Mononuclear cell (primary cell): ENCODE data around the gene L3MBTL4. TPM values are rescaled to one million over a fixed set of nuclear protein-coding genes. Genes with fewer than 3 reads are reported as not detected.

Source experiments
- H3K27me3 ChIP-seq: 2 replicates; pipeline ENCODE4 v1.6.0; 2011; ENCODE audit warnings: low read length, control low read depth; ENCODE audit not compliant: insufficient read depth
- H3K4me1 ChIP-seq: 2 replicates; pipeline ENCODE4 v1.5.1; 2011; ENCODE audit warnings: mild to moderate bottlenecking, low read length, control low read depth; ENCODE audit not compliant: insufficient read depth
- H3K4me3 ChIP-seq: 2 replicates; pipeline ENCODE4 v1.5.1; 2011; ENCODE audit warnings: mild to moderate bottlenecking, low read length, moderate library complexity
- H3K9me3 ChIP-seq: 2 replicates; pipeline ENCODE4 v1.5.1; 2011; ENCODE audit warnings: low read depth, mild to moderate bottlenecking, control low read depth, low read length
- total RNA-seq: library from RNA; depleted of rRNA; stranded (reverse); fragments of >200 nt; gene quantifications from one replicate; pipeline ENCODE4 v1.2.3, GENCODE V29; 2012

Gene L3MBTL4
- total RNA-seq, 1 donor: 3.0 TPM

GRCh38 chr18:6044319-6044718 lies 370.4 kb downstream of the L3MBTL4 start:
- H3K4me3 ChIP-seq: no peak overlapping the region
- no peaks in the 10 kb centered on the region for H3K27me3 ChIP-seq
- H3K9me3 ChIP-seq: no peaks in the 10 kb centered on the region
- H3K4me1 ChIP-seq: no peaks in the 10 kb centered on the region

- no peak overlapping the region for H3K4me3 ChIP-seq
- no peaks in the 10 kb centered on the region for H3K4me1 ChIP-seq
- H3K9me3 ChIP-seq: peaks cover 14% of the 10 kb centered on the region
- no peaks in the 10 kb centered on the region for H3K27me3 ChIP-seq
Measured at GRCh38 chr18:6039055-6039454, 375.7 kb downstream of the L3MBTL4 start.

- H3K27me3 ChIP-seq: no peaks in the 10 kb centered on the region
- no peaks in the 10 kb centered on the region for H3K4me1 ChIP-seq
- H3K4me3 ChIP-seq: no peak overlapping the region
- peaks cover 3% of the 10 kb centered on the region for H3K9me3 ChIP-seq
Measured at GRCh38 chr18:6031442-6031841, 383.3 kb downstream of the L3MBTL4 start.

GRCh38 chr18:6031002-6031401 lies 383.7 kb downstream of the L3MBTL4 start:
- H3K4me3 ChIP-seq: no peak overlapping the region
- H3K27me3 ChIP-seq: no peaks in the 10 kb centered on the region
- no peaks in the 10 kb centered on the region for H3K9me3 ChIP-seq
- no peaks in the 10 kb centered on the region for H3K4me1 ChIP-seq

GRCh38 chr18:6024745-6025248 lies 389.9 kb downstream of the L3MBTL4 start:
- H3K27me3 ChIP-seq: no peaks in the 10 kb centered on the region
- no peak overlapping the region for H3K4me3 ChIP-seq
- H3K9me3 ChIP-seq: no peaks in the 10 kb centered on the region
- H3K4me1 ChIP-seq: peaks cover 3% of the 10 kb centered on the region

- H3K4me1 ChIP-seq: peaks cover 3% of the 10 kb centered on the region
- no peaks in the 10 kb centered on the region for H3K27me3 ChIP-seq
- no peaks in the 10 kb centered on the region for H3K9me3 ChIP-seq
- no peak overlapping the region for H3K4me3 ChIP-seq
Measured at GRCh38 chr18:6023551-6023950, 391.2 kb downstream of the L3MBTL4 start.

GRCh38 chr18:6022845-6023244 lies 391.9 kb downstream of the L3MBTL4 start:
- Histone ChIP-seq H3K4me1 (peaks cover 3% of the 10 kb centered on the region), H3K4me3 (no peak overlapping the region), H3K27me3 (no peaks in the 10 kb centered on the region)

GRCh38 chr18:6022074-6022444 lies 392.7 kb downstream of the L3MBTL4 start:
- no peaks in the 10 kb centered on the region for H3K27me3 ChIP-seq
- no peak overlapping the region for H3K4me3 ChIP-seq
- H3K9me3 ChIP-seq: no peaks in the 10 kb centered on the region
- peaks cover 3% of the 10 kb centered on the region for H3K4me1 ChIP-seq

More at GRCh38 chr18:6022845-6023244, 391.9 kb downstream of the L3MBTL4 start:
- H3K9me3 ChIP-seq: no peaks in the 10 kb centered on the region

GRCh38 chr18:6021306-6022073 lies 393.2 kb downstream of the L3MBTL4 start:
- no peak overlapping the region for H3K4me3 ChIP-seq
- H3K4me1 ChIP-seq: peaks cover 3% of the 10 kb centered on the region
- H3K27me3 ChIP-seq: no peaks in the 10 kb centered on the region
- H3K9me3 ChIP-seq: no peaks in the 10 kb centered on the region

GRCh38 chr18:6018671-6019070 lies 396.0 kb downstream of the L3MBTL4 start:
- Histone ChIP-seq H3K27me3 (no peaks in the 10 kb centered on the region), H3K9me3 (no peaks in the 10 kb centered on the region), H3K4me1 (peaks cover 3% of the 10 kb centered on the region), H3K4me3 (no peak overlapping the region)

- H3K27me3 ChIP-seq: no peaks in the 10 kb centered on the region
- H3K4me3 ChIP-seq: no peak overlapping the region
- peaks cover 3% of the 10 kb centered on the region for H3K4me1 ChIP-seq
- no peaks in the 10 kb centered on the region for H3K9me3 ChIP-seq
Measured at GRCh38 chr18:6017171-6017570, 397.5 kb downstream of the L3MBTL4 start.

- no peaks in the 10 kb centered on the region for H3K27me3 ChIP-seq
Measured at GRCh38 chr18:6015364-6015763, 399.3 kb downstream of the L3MBTL4 start.

GRCh38 chr18:6013171-6013810 lies 401.4 kb downstream of the L3MBTL4 start:
- no peak overlapping the region for H3K4me3 ChIP-seq
- H3K9me3 ChIP-seq: no peaks in the 10 kb centered on the region

More at GRCh38 chr18:6015364-6015763, 399.3 kb downstream of the L3MBTL4 start:
- Histone ChIP-seq H3K4me3 (no peak overlapping the region), H3K4me1 (no peaks in the 10 kb centered on the region), H3K9me3 (no peaks in the 10 kb centered on the region)

GRCh38 chr18:6010921-6011320 lies 403.8 kb downstream of the L3MBTL4 start:
- Histone ChIP-seq H3K4me3 (no peak overlapping the region), H3K9me3 (no peaks in the 10 kb centered on the region), H3K4me1 (no peaks in the 10 kb centered on the region), H3K27me3 (no peaks in the 10 kb centered on the region)

More at GRCh38 chr18:6013171-6013810, 401.4 kb downstream of the L3MBTL4 start:
- no peaks in the 10 kb centered on the region for H3K27me3 ChIP-seq
- H3K4me1 ChIP-seq: no peaks in the 10 kb centered on the region

GRCh38 chr18:6010284-6010683 lies 404.4 kb downstream of the L3MBTL4 start:
- no peaks in the 10 kb centered on the region for H3K4me1 ChIP-seq

More at GRCh38 chr18:6010284-6010683, 404.4 kb downstream of the L3MBTL4 start:
- Histone ChIP-seq H3K9me3 (no peaks in the 10 kb centered on the region), H3K4me3 (no peak overlapping the region), H3K27me3 (no peaks in the 10 kb centered on the region)
